Measurements from ENCODE around the gene SMOC1.

SMOC1 gene

GRCh38 chr14:69945347-69945746 lies 66.1 kb downstream of the SMOC1 start:
- no peaks in the 10 kb centered on the region for H3K27me3 ChIP-seq (ENCODE audit: insufficient read depth, low read length)
- H3K9ac ChIP-seq (ENCODE audit: low read depth, low read length): no peak overlapping the region
- H3K9me3 ChIP-seq (ENCODE audit: insufficient read depth, low read depth, low read length): peaks cover 14% of the 10 kb centered on the region
- H3K4me3 ChIP-seq (ENCODE audit: low read length): no peak overlapping the region
- no peaks in the 10 kb centered on the region for H3K4me1 ChIP-seq (ENCODE audit: insufficient read depth, low read length)
- H3K27ac ChIP-seq (ENCODE audit: low read depth, low read length): no peak overlapping the region
- WGBS: 91% methylated on average over 1 of the region's 1 CpG
- H3K36me3 ChIP-seq (ENCODE audit: insufficient read depth, low read length): no peaks in the 10 kb centered on the region

- H3K9ac ChIP-seq (ENCODE audit: low read depth, low read length): no peak overlapping the region
- H3K27ac ChIP-seq (ENCODE audit: low read depth, low read length): no peak overlapping the region
- H3K36me3 ChIP-seq (ENCODE audit: insufficient read depth, low read length): no peaks in the 10 kb centered on the region
- no peaks in the 10 kb centered on the region for H3K4me1 ChIP-seq (ENCODE audit: insufficient read depth, low read length)
- H3K9me3 ChIP-seq (ENCODE audit: insufficient read depth, low read depth, low read length): peaks cover 14% of the 10 kb centered on the region
- H3K27me3 ChIP-seq (ENCODE audit: insufficient read depth, low read length): no peaks in the 10 kb centered on the region
- H3K4me3 ChIP-seq (ENCODE audit: low read length): no peak overlapping the region
Observed at GRCh38 chr14:69945912-69946311, 66.7 kb downstream of the SMOC1 start.

GRCh38 chr14:69948351-69948750 lies 69.1 kb downstream of the SMOC1 start:
- no peaks in the 10 kb centered on the region for H3K36me3 ChIP-seq (ENCODE audit: insufficient read depth, low read length)
- WGBS: 87% methylated on average over 2 of the region's 3 CpGs

DNA sequence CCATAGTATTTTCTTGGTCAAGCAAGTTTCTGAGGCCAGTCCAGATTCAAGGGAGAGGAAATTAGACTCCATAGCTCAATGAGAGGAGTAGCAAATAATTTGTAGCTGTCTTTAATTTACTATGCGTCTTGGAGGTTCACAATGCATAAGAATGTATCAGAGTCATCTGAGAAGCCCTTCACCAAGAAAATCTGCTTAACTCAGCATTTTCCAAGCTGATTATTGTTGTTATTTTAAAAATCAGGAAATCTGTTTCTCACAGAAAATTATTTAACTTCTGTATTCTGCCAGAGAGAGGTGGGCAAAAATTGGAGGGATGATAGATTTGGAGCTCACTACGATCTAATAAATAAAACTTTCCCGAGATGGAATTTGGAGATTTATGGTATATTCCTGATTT lies 72.0 kb downstream of the SMOC1 start:
- Histone ChIP-seq H3K4me3 (ENCODE audit: low read length) (no peak overlapping the region), H3K27ac (ENCODE audit: low read depth, low read length) (no peak overlapping the region), H3K27me3 (ENCODE audit: insufficient read depth, low read length) (no peaks in the 10 kb centered on the region), H3K9me3 (ENCODE audit: insufficient read depth, low read depth, low read length) (0 out of 2 replicates have a peak, but pooled peaks cover 3% of the 10 kb centered on the region), H3K36me3 (ENCODE audit: insufficient read depth, low read length) (no peaks in the 10 kb centered on the region), H3K4me1 (ENCODE audit: insufficient read depth, low read length) (no peaks in the 10 kb centered on the region), H3K9ac (ENCODE audit: low read depth, low read length) (no peak overlapping the region)
- 96% methylated on average over 3 of the region's 3 CpGs for WGBS

More at GRCh38 chr14:69948351-69948750, 69.1 kb downstream of the SMOC1 start:
- Histone ChIP-seq H3K9ac (ENCODE audit: low read depth, low read length) (no peak overlapping the region), H3K4me3 (ENCODE audit: low read length) (no peak overlapping the region), H3K27me3 (ENCODE audit: insufficient read depth, low read length) (no peaks in the 10 kb centered on the region), H3K27ac (ENCODE audit: low read depth, low read length) (no peak overlapping the region), H3K9me3 (ENCODE audit: insufficient read depth, low read depth, low read length) (peaks cover 14% of the 10 kb centered on the region), H3K4me1 (ENCODE audit: insufficient read depth, low read length) (no peaks in the 10 kb centered on the region)

- no peak overlapping the region for H3K9ac ChIP-seq (ENCODE audit: low read depth, low read length)
- no peaks in the 10 kb centered on the region for H3K36me3 ChIP-seq (ENCODE audit: insufficient read depth, low read length)
- H3K4me1 ChIP-seq (ENCODE audit: insufficient read depth, low read length): no peaks in the 10 kb centered on the region
- H3K27me3 ChIP-seq (ENCODE audit: insufficient read depth, low read length): no peaks in the 10 kb centered on the region
- H3K9me3 ChIP-seq (ENCODE audit: insufficient read depth, low read depth, low read length): no peaks in the 10 kb centered on the region
- 98% methylated on average over 9 of the region's 9 CpGs for WGBS
- no peak overlapping the region for H3K27ac ChIP-seq (ENCODE audit: low read depth, low read length)
- H3K4me3 ChIP-seq (ENCODE audit: low read length): no peak overlapping the region
Observed at GRCh38 chr14:69951935-69952334, 72.7 kb downstream of the SMOC1 start.

GRCh38 chr14:69953266-69953915 lies 74.2 kb downstream of the SMOC1 start:
- no peak overlapping the region for H3K27ac ChIP-seq (ENCODE audit: low read depth, low read length)
- H3K4me1 ChIP-seq (ENCODE audit: insufficient read depth, low read length): no peaks in the 10 kb centered on the region
- 93% methylated on average over 16 of the region's 16 CpGs for WGBS
- H3K27me3 ChIP-seq (ENCODE audit: insufficient read depth, low read length): no peaks in the 10 kb centered on the region
- no peaks in the 10 kb centered on the region for H3K9me3 ChIP-seq (ENCODE audit: insufficient read depth, low read depth, low read length)
- H3K9ac ChIP-seq (ENCODE audit: low read depth, low read length): no peak overlapping the region
- no peaks in the 10 kb centered on the region for H3K36me3 ChIP-seq (ENCODE audit: insufficient read depth, low read length)
- H3K4me3 ChIP-seq (ENCODE audit: low read length): no peak overlapping the region

DNA sequence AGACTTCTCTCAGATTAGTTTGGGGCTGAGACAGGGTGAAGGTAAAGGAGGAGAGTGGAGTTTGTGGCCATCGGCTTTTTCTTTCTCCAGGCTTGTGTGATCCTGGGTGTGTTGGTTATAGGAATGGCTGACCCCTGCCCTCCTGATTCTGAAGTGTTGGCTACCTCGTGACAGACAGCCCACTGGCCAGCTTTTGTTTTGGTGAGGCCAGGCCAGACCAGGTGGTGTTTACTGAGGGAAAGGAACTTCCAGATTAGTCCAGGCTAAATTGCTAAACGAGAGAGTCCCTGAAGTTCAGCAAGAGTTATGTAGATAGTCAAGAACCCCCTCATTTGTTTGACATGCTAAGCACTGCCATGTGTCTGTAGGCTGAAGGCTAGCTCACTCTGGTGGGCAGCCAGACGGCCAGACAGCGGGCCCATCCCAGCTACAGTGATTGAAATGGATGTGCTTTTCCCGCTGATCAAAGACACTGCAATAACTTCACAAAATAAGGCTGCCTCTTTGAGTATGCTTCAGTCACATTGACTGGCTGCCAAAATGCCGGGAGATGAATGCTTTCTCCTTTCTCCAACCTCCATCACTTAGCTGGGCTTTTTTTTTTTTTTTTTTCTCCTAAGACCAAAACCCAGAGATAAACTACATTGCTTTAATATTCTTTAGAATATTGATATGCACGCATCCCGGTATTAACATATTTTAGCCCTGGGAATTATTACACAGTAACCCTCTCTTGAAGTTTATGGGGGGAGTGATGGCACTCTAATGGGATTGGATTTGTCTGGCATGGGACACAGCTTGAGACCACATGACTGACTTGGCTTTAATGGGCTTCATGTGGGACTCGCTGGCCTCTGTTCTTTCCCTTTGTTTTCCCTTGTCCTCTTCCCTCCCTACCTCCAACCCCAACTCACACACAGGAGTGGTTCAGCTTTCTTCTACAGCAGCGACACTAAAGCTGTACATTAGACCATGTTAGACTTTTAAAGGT lies 76.9 kb downstream of the SMOC1 start:
- Histone ChIP-seq H3K27ac (ENCODE audit: low read depth, low read length) (no peak overlapping the region), H3K27me3 (ENCODE audit: insufficient read depth, low read length) (no peaks in the 10 kb centered on the region), H3K9me3 (ENCODE audit: insufficient read depth, low read depth, low read length) (no peaks in the 10 kb centered on the region), H3K9ac (ENCODE audit: low read depth, low read length) (no peak overlapping the region), H3K4me1 (ENCODE audit: insufficient read depth, low read length) (no peaks in the 10 kb centered on the region), H3K4me3 (ENCODE audit: low read length) (no peak overlapping the region), H3K36me3 (ENCODE audit: insufficient read depth, low read length) (no peaks in the 10 kb centered on the region)
- 89% methylated on average over 9 of the region's 11 CpGs for WGBS

DNA sequence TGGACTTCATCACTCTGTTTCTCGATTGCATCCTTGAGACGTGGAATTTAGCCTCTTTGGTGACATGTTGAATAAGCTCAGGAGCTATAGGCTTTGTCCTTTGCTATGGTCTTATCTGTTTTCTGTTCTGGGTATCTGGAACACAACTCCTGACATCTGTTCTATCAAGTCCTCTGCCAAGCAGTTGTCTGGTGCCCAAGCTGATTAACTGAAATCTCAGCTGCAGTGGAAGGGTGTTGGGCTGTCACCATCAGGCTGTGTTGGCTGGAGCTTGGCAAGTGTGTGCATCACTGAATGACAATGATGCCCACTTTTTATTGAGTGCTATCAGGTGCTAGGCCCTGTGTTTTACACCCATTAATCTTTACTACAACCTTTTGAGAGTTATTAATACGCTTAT lies 77.8 kb downstream of the SMOC1 start:
- Histone ChIP-seq H3K36me3 (ENCODE audit: insufficient read depth, low read length) (no peaks in the 10 kb centered on the region), H3K9me3 (ENCODE audit: insufficient read depth, low read depth, low read length) (no peaks in the 10 kb centered on the region), H3K27ac (ENCODE audit: low read depth, low read length) (no peak overlapping the region), H3K4me1 (ENCODE audit: insufficient read depth, low read length) (no peaks in the 10 kb centered on the region), H3K9ac (ENCODE audit: low read depth, low read length) (no peak overlapping the region), H3K27me3 (ENCODE audit: insufficient read depth, low read length) (no peaks in the 10 kb centered on the region), H3K4me3 (ENCODE audit: low read length) (no peak overlapping the region)
- WGBS: 100% methylated on average over 3 of the region's 3 CpGs

DNA sequence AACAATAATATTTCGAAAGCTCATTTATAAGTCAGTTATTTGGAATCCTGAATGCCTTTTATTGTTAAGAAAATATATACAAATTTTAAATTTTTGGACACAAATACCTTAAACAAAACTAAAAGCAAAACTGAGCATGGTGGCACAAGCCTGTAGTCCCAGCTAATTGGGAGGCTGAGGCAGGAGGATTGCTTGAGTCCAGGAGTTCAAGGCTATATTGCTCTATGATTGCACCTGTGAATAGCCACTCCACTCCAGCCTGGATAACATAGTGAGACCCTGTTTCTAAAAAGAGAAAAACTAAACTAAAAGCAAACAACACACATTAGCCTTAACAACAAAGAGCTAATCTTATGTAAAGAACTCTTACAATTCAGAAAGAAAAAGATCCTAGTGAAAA lies 78.8 kb downstream of the SMOC1 start:
- Histone ChIP-seq H3K9ac (ENCODE audit: low read depth, low read length) (no peak overlapping the region), H3K9me3 (ENCODE audit: insufficient read depth, low read depth, low read length) (no peaks in the 10 kb centered on the region), H3K27me3 (ENCODE audit: insufficient read depth, low read length) (no peaks in the 10 kb centered on the region), H3K27ac (ENCODE audit: low read depth, low read length) (no peak overlapping the region), H3K36me3 (ENCODE audit: insufficient read depth, low read length) (no peaks in the 10 kb centered on the region), H3K4me1 (ENCODE audit: insufficient read depth, low read length) (no peaks in the 10 kb centered on the region), H3K4me3 (ENCODE audit: low read length) (no peak overlapping the region)
- no CpG with 5 or more reads among the region's 1 CpG for WGBS

GRCh38 chr14:69959136-69959535 lies 79.9 kb downstream of the SMOC1 start:
- Histone ChIP-seq H3K9ac (ENCODE audit: low read depth, low read length) (no peak overlapping the region), H3K27ac (ENCODE audit: low read depth, low read length) (no peak overlapping the region), H3K36me3 (ENCODE audit: insufficient read depth, low read length) (no peaks in the 10 kb centered on the region), H3K9me3 (ENCODE audit: insufficient read depth, low read depth, low read length) (no peaks in the 10 kb centered on the region), H3K4me1 (ENCODE audit: insufficient read depth, low read length) (no peaks in the 10 kb centered on the region), H3K4me3 (ENCODE audit: low read length) (no peak overlapping the region), H3K27me3 (ENCODE audit: insufficient read depth, low read length) (no peaks in the 10 kb centered on the region)
- WGBS: 94% methylated on average over 3 of the region's 3 CpGs

DNA sequence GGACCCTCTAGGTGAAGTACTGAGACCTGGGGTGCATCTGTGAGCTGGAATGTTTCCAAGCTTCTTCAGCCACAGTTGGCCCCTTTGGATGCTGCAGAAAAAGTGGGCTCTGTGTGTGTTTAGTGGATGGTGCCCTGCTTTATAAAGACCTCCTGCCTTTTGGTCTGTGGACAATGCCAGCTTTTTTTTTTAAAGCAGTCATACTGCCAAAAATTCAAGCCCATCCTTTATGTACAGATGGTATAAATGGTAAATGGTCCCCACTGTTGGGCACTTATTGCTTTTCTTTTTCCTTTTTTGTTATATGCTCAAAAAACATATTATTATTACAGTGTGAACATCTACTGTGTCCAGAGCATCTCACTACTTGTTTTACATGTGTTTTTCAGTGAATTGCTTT lies 81.1 kb downstream of the SMOC1 start:
- Histone ChIP-seq H3K4me3 (ENCODE audit: low read length) (no peak overlapping the region), H3K27ac (ENCODE audit: low read depth, low read length) (no peak overlapping the region), H3K9ac (ENCODE audit: low read depth, low read length) (no peak overlapping the region), H3K4me1 (ENCODE audit: insufficient read depth, low read length) (no peaks in the 10 kb centered on the region), H3K36me3 (ENCODE audit: insufficient read depth, low read length) (no peaks in the 10 kb centered on the region), H3K9me3 (ENCODE audit: insufficient read depth, low read depth, low read length) (no peaks in the 10 kb centered on the region), H3K27me3 (ENCODE audit: insufficient read depth, low read length) (no peaks in the 10 kb centered on the region)
